HEK293 (cell line): Measurements from ENCODE around the gene DDX24.

Source experiments
- KLF9 ChIP-seq: fragments of 450-650 bp; formaldehyde crosslinking; IDR thresholded peaks from 2 replicates; pipeline ENCODE4 v1.5.1; 2016; ENCODE audit warnings: missing biosample characterization, missing genetic modification characterization, low read depth
- MYNN ChIP-seq: fragments of 450-650 bp; formaldehyde crosslinking; IDR thresholded peaks from 2 replicates; pipeline ENCODE4 v1.5.1; 2016; ENCODE audit warnings: missing biosample characterization, missing genetic modification characterization, borderline replicate concordance
- PRDM10 ChIP-seq: fragments of 450-650 bp; formaldehyde crosslinking; IDR thresholded peaks from 2 replicates; pipeline ENCODE4 v1.5.1; 2016; ENCODE audit warnings: missing biosample characterization, missing genetic modification characterization
- PRDM4 ChIP-seq: fragments of 450-650 bp; formaldehyde crosslinking; IDR thresholded peaks from 2 replicates; pipeline ENCODE4 v1.5.1; 2017; ENCODE audit warnings: missing biosample characterization, missing genetic modification characterization
- SCRT1 ChIP-seq: fragments of 450-650 bp; formaldehyde crosslinking; IDR thresholded peaks from 2 replicates; pipeline ENCODE4 v1.5.1; 2016; ENCODE audit warnings: missing biosample characterization, missing genetic modification characterization, borderline replicate concordance
- SP7 ChIP-seq: fragments of 450-650 bp; formaldehyde crosslinking; IDR thresholded peaks from 2 replicates; pipeline ENCODE4 v1.5.1; 2016; ENCODE audit warnings: missing biosample characterization, missing genetic modification characterization
- ZBTB11 ChIP-seq: fragments of 450-650 bp; formaldehyde crosslinking; conservative IDR thresholded peaks from 2 replicates; pipeline ENCODE4 v1.5.1; 2016; ENCODE audit warnings: low read depth, missing biosample characterization, missing genetic modification characterization
- ZBTB7A ChIP-seq: fragments of 450-650 bp; formaldehyde crosslinking; IDR thresholded peaks from 2 replicates; pipeline ENCODE4 v1.5.1; 2016; ENCODE audit warnings: low read depth, missing biosample characterization, missing genetic modification characterization
- ZNF140 ChIP-seq: fragments of 450-650 bp; formaldehyde crosslinking; IDR thresholded peaks from 2 replicates; pipeline ENCODE4 v1.5.1; 2016; ENCODE audit warnings: missing biosample characterization, missing genetic modification characterization
- ZNF146 ChIP-seq: fragments of 450-650 bp; formaldehyde crosslinking; IDR thresholded peaks from 2 replicates; pipeline ENCODE4 v1.5.1; 2016; ENCODE audit warnings: missing biosample characterization, missing genetic modification characterization
- ZNF174 ChIP-seq: fragments of 450-650 bp; formaldehyde crosslinking; IDR thresholded peaks from 2 replicates; pipeline ENCODE4 v1.5.0; 2017; ENCODE audit warnings: missing biosample characterization, mild to moderate bottlenecking, missing genetic modification characterization
- ZNF18 ChIP-seq: fragments of 450-650 bp; formaldehyde crosslinking; IDR thresholded peaks from 2 replicates; pipeline ENCODE4 v1.5.1; 2016; ENCODE audit warnings: missing biosample characterization, missing genetic modification characterization
- ZNF335 ChIP-seq: fragments of 450-650 bp; formaldehyde crosslinking; conservative IDR thresholded peaks from 2 replicates; pipeline ENCODE4 v1.5.1; 2016; ENCODE audit warnings: missing biosample characterization, missing genetic modification characterization
- ZNF362 ChIP-seq: fragments of 450-650 bp; formaldehyde crosslinking; IDR thresholded peaks from 2 replicates; pipeline ENCODE4 v1.5.1; 2016; ENCODE audit warnings: missing biosample characterization, missing genetic modification characterization
- ZNF433 ChIP-seq: fragments of 450-650 bp; formaldehyde crosslinking; IDR thresholded peaks from 2 replicates; pipeline ENCODE4 v1.5.1; 2016; ENCODE audit warnings: missing biosample characterization, missing genetic modification characterization, low read depth
- ZNF645 ChIP-seq: fragments of 450-650 bp; formaldehyde crosslinking; IDR thresholded peaks from 2 replicates; pipeline ENCODE4; 2016; ENCODE audit warnings: missing biosample characterization, missing genetic modification characterization
- ZNF785 ChIP-seq: fragments of 450-650 bp; formaldehyde crosslinking; IDR thresholded peaks from 2 replicates; pipeline ENCODE4 v1.5.1; 2016; ENCODE audit warnings: missing biosample characterization, missing genetic modification characterization
- ZNF843 ChIP-seq: fragments of 450-650 bp; formaldehyde crosslinking; IDR thresholded peaks from 2 replicates; pipeline ENCODE4 v1.5.1; 2016; ENCODE audit warnings: missing biosample characterization, missing genetic modification characterization
- ZSCAN5A ChIP-seq: fragments of 450-650 bp; formaldehyde crosslinking; IDR thresholded peaks from 2 replicates; pipeline ENCODE4 v1.5.1; 2016; ENCODE audit warnings: missing biosample characterization, missing genetic modification characterization

DDX24 gene

GRCh38 chr14:94066089-94066676, 14.8 kb downstream of the DDX24 start (continued):
- TF ChIP-seq PRDM4 (tag by site-specific recombination) (no peak), ZNF785 (tag by site-specific recombination) (no peak), PRDM10 (tag by site-specific recombination) (peak; percentile 89), ZNF362 (tag by site-specific recombination) (no peak), ZNF433 (tag by site-specific recombination) (no peak), MYNN (no peak), ZNF174 (tag by site-specific recombination) (no peak), ZNF18 (no peak), ZNF645 (tag by site-specific recombination) (no peak), ZNF146 (no peak), ZSCAN5A (no peak), ZNF140 (tag by site-specific recombination) (no peak), ZBTB11 (tag by site-specific recombination) (no peak), ZNF843 (tag by site-specific recombination) (0 out of 2 replicates have a peak, but pooled peaks have one; percentile 43), ZNF335 (tag by site-specific recombination) (peak; percentile 50), SP7 (tag by site-specific recombination) (peak; percentile 70), SCRT1 (tag by site-specific recombination) (no peak), ZBTB7A (tag by site-specific recombination) (no peak), KLF9 (tag by site-specific recombination) (no peak)
